Smooth muscle cell of bladder (primary cell): ENCODE results near the gene UBE4B. TPM values are rescaled to one million over a fixed set of nuclear protein-coding genes. Genes with fewer than 3 reads are reported as not detected.

Experiments
- total RNA-seq: library from RNA; depleted of rRNA; stranded (reverse); fragments of >200 nt; gene quantifications from 2 replicates; pipeline ENCODE4 v1.2.3, GENCODE V29; 2014

UBE4B gene
- total RNA-seq = 20.8 and 26.8 TPM in 2 replicates

DNA sequence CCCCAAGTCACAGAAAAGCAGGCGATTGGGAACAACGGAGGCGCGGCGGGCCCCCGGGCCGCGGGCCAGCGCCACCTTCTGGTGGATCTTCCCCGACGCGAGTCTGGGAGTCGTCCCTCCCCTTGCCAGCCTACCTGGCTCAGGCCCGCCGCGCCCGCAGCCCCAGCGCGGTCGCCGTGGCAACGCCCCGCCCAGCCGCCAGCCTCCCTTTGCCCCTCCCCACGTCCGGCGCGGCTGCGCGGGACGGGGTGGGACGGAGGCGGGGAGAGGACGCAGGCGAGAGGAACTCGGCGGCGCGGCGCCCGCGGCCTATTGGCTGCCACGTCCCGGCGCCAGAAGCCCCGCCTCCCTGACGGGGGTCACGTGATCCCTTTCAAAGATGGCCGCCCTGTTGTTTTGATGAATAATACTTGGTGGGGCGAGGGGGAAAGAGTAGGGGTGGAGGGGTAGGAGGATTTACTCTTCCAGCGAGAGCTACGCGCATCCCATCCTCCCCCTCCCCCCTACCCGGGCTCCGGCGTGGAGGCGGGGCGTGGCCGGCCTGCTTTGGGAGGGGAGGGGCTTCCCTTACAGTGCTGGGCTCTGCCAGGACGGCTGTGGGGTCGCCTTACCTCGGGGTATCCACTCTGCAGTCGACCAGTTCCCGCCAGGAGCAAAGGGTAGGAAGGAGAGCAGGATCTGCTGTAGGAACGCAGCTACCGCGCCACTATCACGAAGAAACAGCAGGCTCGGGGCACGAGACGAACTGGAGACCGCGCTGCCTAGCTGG, at the start of gene UBE4B:
Gene UBE4B (plus strand): TSS at position 369 of the 769 bp plus-strand sequence. CDS start 713 bp downstream, outside the sequence.

DNA sequence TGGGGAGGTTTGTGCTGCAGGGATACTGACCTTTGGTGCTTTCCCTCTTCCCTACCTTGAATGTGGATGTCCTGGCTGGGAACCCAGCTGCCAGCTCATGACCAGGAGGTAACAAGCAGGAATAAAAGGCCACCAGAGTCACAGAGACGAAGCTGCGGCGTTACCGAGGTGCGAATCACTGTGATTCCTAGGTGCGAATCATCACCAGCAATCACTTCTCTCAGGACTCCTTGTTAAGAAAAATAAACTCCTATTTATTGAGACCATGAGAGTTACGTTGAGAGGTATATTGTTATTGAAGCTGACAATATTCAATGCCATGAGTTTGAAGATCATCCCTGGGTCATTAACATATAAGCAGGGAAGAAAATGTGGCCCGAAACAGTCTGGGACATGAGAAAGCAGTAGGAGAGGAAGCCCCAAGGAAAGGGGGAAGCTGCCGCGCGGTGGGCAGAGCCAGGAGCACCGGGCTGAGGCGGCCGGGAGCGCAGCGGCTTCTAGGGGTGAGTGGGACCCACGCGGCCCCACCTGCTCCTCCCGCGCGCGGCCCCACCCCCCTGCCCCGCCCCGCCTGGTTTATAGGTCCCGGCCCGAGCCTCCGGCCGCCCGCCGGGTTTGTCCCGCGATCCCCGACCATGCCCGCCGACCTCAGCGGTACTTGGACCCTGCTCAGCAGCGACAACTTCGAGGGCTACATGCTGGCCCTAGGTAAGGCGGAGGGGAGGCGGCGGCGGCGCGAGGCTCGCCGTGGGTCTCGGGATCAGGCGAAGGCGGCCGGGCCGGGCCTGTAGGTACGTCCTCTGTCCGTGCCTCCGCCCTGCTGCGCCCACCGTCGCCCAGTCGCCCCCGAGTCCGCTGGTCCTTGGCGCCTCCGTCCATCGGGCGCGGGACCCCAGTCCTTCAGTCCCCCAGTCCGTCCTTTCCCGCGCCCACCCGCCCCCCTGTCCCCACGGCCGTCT, 35.9 kb upstream of the UBE4B start, which contains the start of gene RBP7:
Gene RBP7 (plus strand): TSS at position 605 of the 959 bp plus-strand sequence. CDS start 31 bp downstream, at position 636.

DNA sequence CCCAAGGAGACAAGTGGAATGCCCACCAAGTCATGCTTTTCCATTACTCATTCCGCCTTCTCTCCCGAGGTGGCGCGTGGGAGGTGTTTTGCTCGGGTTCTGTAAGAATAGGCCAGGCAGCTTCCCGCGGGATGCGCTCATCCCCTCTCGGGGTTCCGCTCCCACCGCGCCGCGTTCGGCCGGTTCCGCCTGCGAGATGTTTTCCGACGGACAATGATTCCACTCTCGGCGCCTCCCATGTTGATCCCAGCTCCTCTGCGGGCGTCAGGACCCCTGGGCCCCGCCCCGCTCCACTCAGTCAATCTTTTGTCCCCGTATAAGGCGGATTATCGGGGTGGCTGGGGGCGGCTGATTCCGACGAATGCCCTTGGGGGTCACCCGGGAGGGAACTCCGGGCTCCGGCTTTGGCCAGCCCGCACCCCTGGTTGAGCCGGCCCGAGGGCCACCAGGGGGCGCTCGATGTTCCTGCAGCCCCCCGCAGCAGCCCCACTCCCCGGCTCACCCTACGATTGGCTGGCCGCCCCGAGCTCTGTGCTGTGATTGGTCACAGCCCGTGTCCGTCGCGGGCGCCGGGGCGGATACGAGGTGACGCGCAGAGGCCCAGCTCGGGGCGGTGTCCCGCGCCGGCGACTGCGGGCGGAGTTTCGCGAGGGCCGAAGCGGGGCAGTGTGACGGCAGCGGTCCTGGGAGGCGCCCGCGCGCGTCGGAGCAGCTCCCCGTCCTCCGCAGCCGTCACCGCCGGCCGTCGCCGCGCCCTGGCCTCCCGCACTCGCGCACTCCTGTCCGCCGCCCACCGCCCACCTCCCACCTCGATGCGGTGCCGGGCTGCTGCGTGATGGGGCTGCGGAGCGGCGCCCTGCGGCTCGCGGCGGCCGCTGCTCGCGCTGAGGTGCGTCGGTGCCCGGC, 177.4 kb downstream of the UBE4B start, which contains the start of gene KIF1B:
Gene KIF1B (plus strand): TSS at position 666 of the 906 bp plus-strand sequence. CDS start 21,759 bp downstream, outside the sequence.

Other genes starting within 250 kb of the UBE4B start
- 130 and 175 TPM in 2 replicates for gene CLSTN1, start 209.0 kb upstream of the UBE4B start, total RNA-seq
- 27.2 and 31.2 TPM in 2 replicates for gene CTNNBIP1, start 122.7 kb upstream of the UBE4B start, total RNA-seq
- 21.2 and 21.8 TPM in 2 replicates for gene LZIC, start 89.6 kb upstream of the UBE4B start, total RNA-seq
- gene NMNAT1, start 89.5 kb upstream of the UBE4B start, total RNA-seq = 13.4 and 17.5 TPM in 2 replicates
- not detected in 2 replicates for gene RBP7, start 35.7 kb upstream of the UBE4B start, total RNA-seq
- 17.9 and 20.1 TPM in 2 replicates for gene KIF1B, start 177.6 kb downstream of the UBE4B start, total RNA-seq